HL-60 (cell line): ENCODE data around the gene EPS8L1.

Experiments
- POLR2AphosphoS5 ChIP-seq: IDR thresholded peaks from 2 replicates; pipeline ENCODE4 v1.6.1; 2012; ENCODE audit warnings: low read depth
- SPI1 ChIP-seq: IDR thresholded peaks from 2 replicates; pipeline ENCODE4 v1.6.1; 2012; ENCODE audit warnings: low read depth, mild to moderate bottlenecking, borderline replicate concordance
- TF ChIP-seq, protein P1 (sequence below): IDR thresholded peaks from one replicate; pipeline ENCODE4 v1.5.1; 2011; ENCODE audit warnings: low read length, control low read depth, inconsistent platforms; ENCODE audit not compliant: insufficient read depth
- TF ChIP-seq, protein P2 (sequence below): IDR thresholded peaks from 2 replicates; pipeline ENCODE4 v1.6.1; 2012; ENCODE audit warnings: low read depth; ENCODE audit not compliant: insufficient replicate concordance

DNA sequence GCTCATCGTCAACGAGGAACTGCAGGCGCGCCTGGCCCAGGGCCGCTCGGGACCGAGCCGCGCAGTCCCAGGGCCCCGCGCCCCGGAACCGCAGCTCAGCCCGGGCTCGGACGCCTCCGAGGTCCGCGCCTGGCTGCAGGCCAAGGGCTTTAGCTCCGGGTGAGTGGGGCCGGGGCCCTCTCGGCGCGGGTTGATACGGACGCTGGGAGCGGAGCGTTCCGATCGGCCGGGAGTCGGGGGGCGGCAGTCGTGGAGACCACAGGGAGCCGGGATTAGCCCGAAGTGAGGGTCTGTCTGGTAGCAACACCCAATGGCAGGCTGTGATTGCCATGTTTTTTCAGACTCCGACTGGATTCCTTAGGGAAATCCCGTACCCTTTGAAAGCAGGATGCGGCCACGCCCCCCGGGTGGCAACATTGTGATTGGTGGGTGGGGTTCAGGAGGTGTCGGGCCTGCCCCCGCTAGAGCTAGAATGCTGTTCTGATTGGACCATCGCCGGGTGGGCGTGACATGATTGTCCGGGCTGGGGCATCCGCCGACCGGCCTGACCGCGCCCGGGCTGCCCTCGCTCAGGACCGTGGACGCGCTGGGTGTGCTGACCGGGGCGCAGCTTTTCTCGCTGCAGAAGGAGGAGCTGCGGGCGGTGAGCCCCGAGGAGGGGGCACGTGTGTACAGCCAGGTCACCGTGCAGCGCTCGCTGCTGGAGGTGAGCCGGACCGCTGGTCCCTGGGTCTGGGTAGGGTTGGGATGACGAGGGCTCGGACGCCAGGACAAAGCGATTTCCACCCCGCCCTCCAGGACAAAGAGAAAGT lies 11.3 kb downstream of the EPS8L1 start:
- TF ChIP-seq POLR2AphosphoS5 (no peak; the same call in 1 of the 2 replicates), SPI1 (no peak)
- TF ChIP-seq, protein P1, sequence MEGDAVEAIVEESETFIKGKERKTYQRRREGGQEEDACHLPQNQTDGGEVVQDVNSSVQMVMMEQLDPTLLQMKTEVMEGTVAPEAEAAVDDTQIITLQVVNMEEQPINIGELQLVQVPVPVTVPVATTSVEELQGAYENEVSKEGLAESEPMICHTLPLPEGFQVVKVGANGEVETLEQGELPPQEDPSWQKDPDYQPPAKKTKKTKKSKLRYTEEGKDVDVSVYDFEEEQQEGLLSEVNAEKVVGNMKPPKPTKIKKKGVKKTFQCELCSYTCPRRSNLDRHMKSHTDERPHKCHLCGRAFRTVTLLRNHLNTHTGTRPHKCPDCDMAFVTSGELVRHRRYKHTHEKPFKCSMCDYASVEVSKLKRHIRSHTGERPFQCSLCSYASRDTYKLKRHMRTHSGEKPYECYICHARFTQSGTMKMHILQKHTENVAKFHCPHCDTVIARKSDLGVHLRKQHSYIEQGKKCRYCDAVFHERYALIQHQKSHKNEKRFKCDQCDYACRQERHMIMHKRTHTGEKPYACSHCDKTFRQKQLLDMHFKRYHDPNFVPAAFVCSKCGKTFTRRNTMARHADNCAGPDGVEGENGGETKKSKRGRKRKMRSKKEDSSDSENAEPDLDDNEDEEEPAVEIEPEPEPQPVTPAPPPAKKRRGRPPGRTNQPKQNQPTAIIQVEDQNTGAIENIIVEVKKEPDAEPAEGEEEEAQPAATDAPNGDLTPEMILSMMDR = no peak
- TF ChIP-seq, protein P2, sequence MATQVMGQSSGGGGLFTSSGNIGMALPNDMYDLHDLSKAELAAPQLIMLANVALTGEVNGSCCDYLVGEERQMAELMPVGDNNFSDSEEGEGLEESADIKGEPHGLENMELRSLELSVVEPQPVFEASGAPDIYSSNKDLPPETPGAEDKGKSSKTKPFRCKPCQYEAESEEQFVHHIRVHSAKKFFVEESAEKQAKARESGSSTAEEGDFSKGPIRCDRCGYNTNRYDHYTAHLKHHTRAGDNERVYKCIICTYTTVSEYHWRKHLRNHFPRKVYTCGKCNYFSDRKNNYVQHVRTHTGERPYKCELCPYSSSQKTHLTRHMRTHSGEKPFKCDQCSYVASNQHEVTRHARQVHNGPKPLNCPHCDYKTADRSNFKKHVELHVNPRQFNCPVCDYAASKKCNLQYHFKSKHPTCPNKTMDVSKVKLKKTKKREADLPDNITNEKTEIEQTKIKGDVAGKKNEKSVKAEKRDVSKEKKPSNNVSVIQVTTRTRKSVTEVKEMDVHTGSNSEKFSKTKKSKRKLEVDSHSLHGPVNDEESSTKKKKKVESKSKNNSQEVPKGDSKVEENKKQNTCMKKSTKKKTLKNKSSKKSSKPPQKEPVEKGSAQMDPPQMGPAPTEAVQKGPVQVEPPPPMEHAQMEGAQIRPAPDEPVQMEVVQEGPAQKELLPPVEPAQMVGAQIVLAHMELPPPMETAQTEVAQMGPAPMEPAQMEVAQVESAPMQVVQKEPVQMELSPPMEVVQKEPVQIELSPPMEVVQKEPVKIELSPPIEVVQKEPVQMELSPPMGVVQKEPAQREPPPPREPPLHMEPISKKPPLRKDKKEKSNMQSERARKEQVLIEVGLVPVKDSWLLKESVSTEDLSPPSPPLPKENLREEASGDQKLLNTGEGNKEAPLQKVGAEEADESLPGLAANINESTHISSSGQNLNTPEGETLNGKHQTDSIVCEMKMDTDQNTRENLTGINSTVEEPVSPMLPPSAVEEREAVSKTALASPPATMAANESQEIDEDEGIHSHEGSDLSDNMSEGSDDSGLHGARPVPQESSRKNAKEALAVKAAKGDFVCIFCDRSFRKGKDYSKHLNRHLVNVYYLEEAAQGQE = no peak
